ENCODE data around the gene GPR4. TPM values are rescaled to one million over a fixed set of nuclear protein-coding genes. Genes with fewer than 3 reads are reported as not detected.

The GPR4 gene
- total RNA-seq, 5 donors from 2014 or later (not counting 1 experiment from before 2014, with no cell fraction given): 0.20 TPM; not detected in 4

GRCh38 chr19:45591638-45592005 lies 10.4 kb downstream of the GPR4 start:
- Histone ChIP-seq H3K27ac (ENCODE audit: low read length) (no peak overlapping the region), H3K27me3 (replicated peaks in 1 of 2; ENCODE audit: control insufficient read depth in 2 of 2, extremely low read depth in 1 of 2, insufficient read depth in 2 of 2, low read length in 1 of 2) (peaks cover 0 to 56% of the 10 kb centered on the region in 2 experiments), H3K36me3 (ENCODE audit: control insufficient read depth in 2 of 2, extremely low read depth in 1 of 2, insufficient read depth in 1 of 2, low read length in 1 of 2) (no peaks in the 10 kb centered on the region), H3K9me3 (no peaks in the 10 kb centered on the region), H3K4me3 (ENCODE audit: control insufficient read depth in 1 of 2, extremely low read depth in 1 of 2, low read length in 1 of 2) (no peak overlapping the region), H3K4me1 (ENCODE audit: control insufficient read depth in 1 of 2, extremely low read depth in 1 of 2, insufficient read depth in 2 of 2, low read length in 2 of 2) (no peaks in the 10 kb centered on the region)
- 89% methylated on average over 18 of the region's 21 CpGs for WGBS (ENCODE audit: insufficient coverage)
- DNase-seq: no peak
- Mint-ChIP-seq H3K27ac (peak overlapping the region in 1 of 2 donors; percentile 40), H3K4me1 (peaks cover 0 to 11% (median 5%) of the 10 kb centered on the region in 3 donors), H3K9me3 (no peaks in the 10 kb centered on the region), H3K36me3 (no peaks in the 10 kb centered on the region), H3K27me3 (peaks cover 42 to 55% of the 10 kb centered on the region in 2 donors), H3K4me3 (no peak overlapping the region)
- ChIA-PET CTCF (interaction anchor here (0.6 kb wide), 2 partner anchors 12 to 130 kb away, joined by 3 to 5 read pairs; no protein-coding TSS in a partner anchor), POLR2A (no interaction called here)
- no peak for ATAC-seq (replicated peaks in 1 of 4)

- Histone ChIP-seq H3K9me3 (no peaks in the 10 kb centered on the region), H3K36me3 (ENCODE audit: control insufficient read depth in 2 of 2, extremely low read depth in 1 of 2, insufficient read depth in 1 of 2, low read length in 1 of 2) (no peaks in the 10 kb centered on the region), H3K4me1 (ENCODE audit: control insufficient read depth in 1 of 2, extremely low read depth in 1 of 2, insufficient read depth in 2 of 2, low read length in 2 of 2) (no peaks in the 10 kb centered on the region), H3K27me3 (replicated peaks in 1 of 2; ENCODE audit: control insufficient read depth in 2 of 2, extremely low read depth in 1 of 2, insufficient read depth in 2 of 2, low read length in 1 of 2) (peaks cover 0 to 56% of the 10 kb centered on the region in 2 experiments), H3K4me3 (ENCODE audit: control insufficient read depth in 1 of 2, extremely low read depth in 1 of 2, low read length in 1 of 2) (no peak overlapping the region), H3K27ac (ENCODE audit: low read length) (no peak overlapping the region)
- no peaks in the 10 kb centered on the region for H3K9me3 Mint-ChIP-seq
- whole genome bisulfite sequencing (ENCODE audit: insufficient coverage): 44% methylated on average over 40 of the region's 48 CpGs
- ChIA-PET POLR2A (no interaction called here), CTCF (interaction anchor here (0.6 kb wide), 2 partner anchors 13 to 130 kb away, joined by 3 to 5 read pairs; no protein-coding TSS in a partner anchor)
- H3K4me1 Mint-ChIP-seq: peaks cover 0 to 11% (median 5%) of the 10 kb centered on the region in 3 donors
- H3K4me3 Mint-ChIP-seq: no peak overlapping the region
- ATAC-seq (replicated peaks in 1 of 4): peak in 3 of 4 experiments; percentile 37 to 73 (median 53)
- H3K36me3 Mint-ChIP-seq: no peaks in the 10 kb centered on the region
- H3K27ac Mint-ChIP-seq: no peak overlapping the region
- DNase-seq: peak in 12 of 35 experiments; percentile 2 to 46 (median 25)
- H3K27me3 Mint-ChIP-seq: peaks cover 37 to 50% of the 10 kb centered on the region in 2 donors
Measured at GRCh38 chr19:45591004-45591637, 10.9 kb downstream of the GPR4 start.

GRCh38 chr19:45590300-45591003 lies 11.6 kb downstream of the GPR4 start:
- Mint-ChIP-seq H3K27me3 (peaks cover 35 to 44% of the 10 kb centered on the region in 2 donors), H3K4me1 (peaks cover under 1 to 12% (median 6%) of the 10 kb centered on the region in 3 donors), H3K4me3 (no peak overlapping the region), H3K27ac (no peak overlapping the region), H3K9me3 (no peaks in the 10 kb centered on the region), H3K36me3 (no peaks in the 10 kb centered on the region)
- ATAC-seq (replicated peaks in 1 of 4): no peak
- Histone ChIP-seq H3K36me3 (ENCODE audit: control insufficient read depth in 2 of 2, extremely low read depth in 1 of 2, insufficient read depth in 1 of 2, low read length in 1 of 2) (no peaks in the 10 kb centered on the region), H3K4me1 (ENCODE audit: control insufficient read depth in 1 of 2, extremely low read depth in 1 of 2, insufficient read depth in 2 of 2, low read length in 2 of 2) (peaks cover 0 to 2% of the 10 kb centered on the region in 2 experiments), H3K27ac (ENCODE audit: low read length) (no peak overlapping the region), H3K4me3 (ENCODE audit: control insufficient read depth in 1 of 2, extremely low read depth in 1 of 2, low read length in 1 of 2) (no peak overlapping the region), H3K9me3 (no peaks in the 10 kb centered on the region), H3K27me3 (replicated peaks in 1 of 2; ENCODE audit: control insufficient read depth in 2 of 2, extremely low read depth in 1 of 2, insufficient read depth in 2 of 2, low read length in 1 of 2) (peaks cover 0 to 51% of the 10 kb centered on the region in 2 experiments)
- 58% methylated on average over 13 of the region's 15 CpGs for WGBS (ENCODE audit: insufficient coverage)
- DNase-seq: no peak
- ChIA-PET POLR2A (no interaction called here), CTCF (no interaction called here)

DNA sequence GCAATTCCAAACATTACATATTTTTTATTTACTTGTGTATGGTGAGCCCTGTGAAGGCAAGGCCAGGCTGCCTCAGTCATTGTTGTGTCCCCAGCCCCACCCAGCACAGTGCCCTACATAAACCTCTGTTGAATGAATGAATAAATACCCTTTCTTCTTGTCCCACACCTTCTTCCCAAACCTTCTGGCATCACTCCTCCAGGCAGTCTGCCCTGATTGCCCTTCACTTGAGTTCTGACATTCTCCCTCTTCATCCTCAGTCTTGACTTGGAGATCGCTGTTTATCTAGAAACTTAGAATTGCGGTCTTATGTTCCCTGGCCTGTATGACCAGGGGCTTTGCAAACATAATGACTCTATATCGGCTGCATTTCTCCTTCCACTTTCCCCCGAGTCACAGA lies 12.2 kb downstream of the GPR4 start:
- Histone ChIP-seq H3K4me3 (ENCODE audit: control insufficient read depth in 1 of 2, extremely low read depth in 1 of 2, low read length in 1 of 2) (no peak overlapping the region), H3K36me3 (ENCODE audit: control insufficient read depth in 2 of 2, extremely low read depth in 1 of 2, insufficient read depth in 1 of 2, low read length in 1 of 2) (no peaks in the 10 kb centered on the region), H3K9me3 (no peaks in the 10 kb centered on the region), H3K27me3 (replicated peaks in 1 of 2; ENCODE audit: control insufficient read depth in 2 of 2, extremely low read depth in 1 of 2, insufficient read depth in 2 of 2, low read length in 1 of 2) (peaks cover 0 to 48% of the 10 kb centered on the region in 2 experiments), H3K4me1 (ENCODE audit: control insufficient read depth in 1 of 2, extremely low read depth in 1 of 2, insufficient read depth in 2 of 2, low read length in 2 of 2) (peaks cover 4 to 8% of the 10 kb centered on the region in 2 experiments), H3K27ac (ENCODE audit: low read length) (no peak overlapping the region)
- ChIA-PET POLR2A (no interaction called here), CTCF (no interaction called here)
- Mint-ChIP-seq H3K27me3 (peaks cover 35 to 41% of the 10 kb centered on the region in 2 donors), H3K36me3 (no peaks in the 10 kb centered on the region), H3K4me3 (no peak overlapping the region), H3K4me1 (peaks cover 7 to 18% (median 13%) of the 10 kb centered on the region in 3 donors), H3K27ac (no peak overlapping the region), H3K9me3 (no peaks in the 10 kb centered on the region)
- 100% methylated on average over 2 of the region's 4 CpGs for WGBS (ENCODE audit: insufficient coverage)
- no peak for ATAC-seq (replicated peaks in 1 of 4)
- no peak for DNase-seq

DNA sequence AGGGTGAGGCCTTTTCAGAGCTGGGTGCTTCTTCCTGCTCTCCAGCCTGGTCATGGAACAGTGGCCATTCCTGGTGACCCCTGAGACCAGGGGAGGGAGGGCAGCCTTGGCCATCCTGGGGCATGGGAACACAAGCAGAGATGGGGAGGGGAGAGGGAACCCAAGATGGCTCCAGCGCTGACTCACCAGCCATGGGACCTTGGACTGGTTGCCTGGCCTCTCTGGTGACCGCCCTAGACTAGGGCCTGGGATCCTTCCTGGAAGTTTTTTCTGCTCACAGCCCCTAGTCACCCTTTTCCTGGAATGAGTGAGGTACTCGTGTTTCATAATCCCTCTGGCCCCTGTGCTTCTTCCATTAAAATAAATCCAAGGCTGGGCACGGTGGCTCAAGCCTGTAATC lies 14.1 kb downstream of the GPR4 start:
- peaks cover 4 to 18% of the 10 kb centered on the region in 2 experiments for H3K4me1 ChIP-seq (ENCODE audit: control insufficient read depth in 1 of 2, extremely low read depth in 1 of 2, insufficient read depth in 2 of 2, low read length in 2 of 2)
- no CpG with 5 or more reads among the region's 4 CpGs for WGBS (ENCODE audit: insufficient coverage)
- Mint-ChIP-seq H3K4me3 (no peak overlapping the region), H3K9me3 (no peaks in the 10 kb centered on the region), H3K36me3 (no peaks in the 10 kb centered on the region), H3K27ac (no peak overlapping the region), H3K27me3 (peaks cover 35 to 38% of the 10 kb centered on the region in 2 donors), H3K4me1 (peaks cover 13 to 30% (median 21%) of the 10 kb centered on the region in 3 donors)
- ChIA-PET POLR2A (no interaction called here), CTCF (no interaction called here)
- no peak overlapping the region for H3K27ac ChIP-seq (ENCODE audit: low read length)
- H3K9me3 ChIP-seq: no peaks in the 10 kb centered on the region
- no peak overlapping the region for H3K4me3 ChIP-seq (ENCODE audit: control insufficient read depth in 1 of 2, extremely low read depth in 1 of 2, low read length in 1 of 2)
- H3K27me3 ChIP-seq (replicated peaks in 1 of 2; ENCODE audit: control insufficient read depth in 2 of 2, extremely low read depth in 1 of 2, insufficient read depth in 2 of 2, low read length in 1 of 2): peaks cover 0 to 41% of the 10 kb centered on the region in 2 experiments
- DNase-seq (no peak), ATAC-seq (replicated peaks in 1 of 4) (no peak)
- no peaks in the 10 kb centered on the region for H3K36me3 ChIP-seq (ENCODE audit: control insufficient read depth in 2 of 2, extremely low read depth in 1 of 2, insufficient read depth in 1 of 2, low read length in 1 of 2)

DNA sequence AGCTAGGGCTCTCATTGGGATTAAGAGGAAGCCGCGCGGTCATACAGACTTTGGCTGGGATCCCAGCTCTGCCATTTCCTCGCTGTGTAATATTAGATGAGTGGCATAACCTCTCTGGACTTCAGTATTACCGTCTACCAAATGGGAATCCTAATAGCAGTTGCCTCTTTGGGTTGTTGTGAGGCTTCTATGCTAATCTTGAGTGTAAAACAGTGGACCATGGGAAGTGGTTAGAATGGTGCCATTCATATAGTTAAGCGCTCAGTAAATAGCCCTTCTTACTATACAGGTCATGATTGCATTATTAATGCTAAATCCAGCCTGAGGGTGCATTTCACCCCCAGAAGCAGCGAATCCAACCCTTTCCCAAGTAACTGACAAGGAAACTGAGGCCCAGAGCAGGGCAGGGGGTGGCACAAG lies 16.8 kb downstream of the GPR4 start:
- H3K27ac ChIP-seq (ENCODE audit: low read length): peak overlapping the region; percentile 98
- Mint-ChIP-seq H3K36me3 (peaks cover 4% of the 10 kb centered on the region), H3K27ac (peak overlapping the region; percentile 94 to 100), H3K27me3 (peaks cover 12 to 16% of the 10 kb centered on the region in 2 donors), H3K4me1 (peaks cover 21 to 26% (median 24%) of the 10 kb centered on the region in 3 donors), H3K9me3 (no peaks in the 10 kb centered on the region), H3K4me3 (peak overlapping the region; percentile 85 to 94 (median 90))
- WGBS (ENCODE audit: insufficient coverage): no CpG with 5 or more reads among the region's 7 CpGs
- peak overlapping the region; percentile 66 to 81 for H3K4me3 ChIP-seq (ENCODE audit: control insufficient read depth in 1 of 2, extremely low read depth in 1 of 2, low read length in 1 of 2)
- ATAC-seq (replicated peaks in 1 of 4) (no peak), DNase-seq (no peak)
- H3K4me1 ChIP-seq (ENCODE audit: control insufficient read depth in 1 of 2, extremely low read depth in 1 of 2, insufficient read depth in 2 of 2, low read length in 2 of 2): peaks cover 4 to 18% of the 10 kb centered on the region in 2 experiments
- no peaks in the 10 kb centered on the region for H3K9me3 ChIP-seq
- H3K27me3 ChIP-seq (replicated peaks in 1 of 2; ENCODE audit: control insufficient read depth in 2 of 2, extremely low read depth in 1 of 2, insufficient read depth in 2 of 2, low read length in 1 of 2): peaks cover 0 to 15% of the 10 kb centered on the region in 2 experiments
- ChIA-PET POLR2A (no interaction called here), CTCF (no interaction called here)
- peaks cover 0 to 4% of the 10 kb centered on the region in 2 donors for H3K36me3 ChIP-seq (ENCODE audit: control insufficient read depth in 2 of 2, extremely low read depth in 1 of 2, insufficient read depth in 1 of 2, low read length in 1 of 2)

Data from T-cell (primary cell).